Tibial nerve (tissue), 3 donors: ENCODE results near the gene AMOTL1.

ENCODE experiments used
- CTCF ChIP-seq, 5 experiments: fragments of 200-600 bp in 3 of 5; fragments of 450-650 bp in 2 of 5; sonication (generic) in 3 of 5; IDR thresholded peaks; one replicate each; pipeline ENCODE4 v1.5.1; 2016 to 2019; ENCODE audit warnings: antibody characterized with exemption in 5 of 5, mild to moderate bottlenecking in 3 of 5, moderate library complexity in 2 of 5
- POLR2A ChIP-seq, 2 donors: fragments of 450-650 bp; IDR thresholded peaks; one replicate each; pipeline ENCODE4 v1.6.1; 2017; ENCODE audit warnings: antibody characterized with exemption in 2 of 2, mild to moderate bottlenecking in 2 of 2, moderate library complexity in 2 of 2

GRCh38 chr11:94758666-94759065, 9.5 kb upstream of the AMOTL1 start:
- no peak for TF ChIP-seq POLR2A (IDR thresholded peaks at IDR 0.05)
- TF ChIP-seq CTCF (IDR thresholded peaks at IDR 0.05) = no peak
